HPDE6-E6E7 (cell line): ENCODE measurements around the gene TNS1.

Experiments used
- DNase-seq: peaks from one replicate; pipeline ENCODE4 v3.0.0; 2011; ENCODE audit warnings: missing footprints; ENCODE audit errors: extremely low spot score

The TNS1 gene

GRCh38 chr2:217956586-217957457 lies 46.0 kb downstream of the TNS1 start:
- DNase-seq = no peak

DNA sequence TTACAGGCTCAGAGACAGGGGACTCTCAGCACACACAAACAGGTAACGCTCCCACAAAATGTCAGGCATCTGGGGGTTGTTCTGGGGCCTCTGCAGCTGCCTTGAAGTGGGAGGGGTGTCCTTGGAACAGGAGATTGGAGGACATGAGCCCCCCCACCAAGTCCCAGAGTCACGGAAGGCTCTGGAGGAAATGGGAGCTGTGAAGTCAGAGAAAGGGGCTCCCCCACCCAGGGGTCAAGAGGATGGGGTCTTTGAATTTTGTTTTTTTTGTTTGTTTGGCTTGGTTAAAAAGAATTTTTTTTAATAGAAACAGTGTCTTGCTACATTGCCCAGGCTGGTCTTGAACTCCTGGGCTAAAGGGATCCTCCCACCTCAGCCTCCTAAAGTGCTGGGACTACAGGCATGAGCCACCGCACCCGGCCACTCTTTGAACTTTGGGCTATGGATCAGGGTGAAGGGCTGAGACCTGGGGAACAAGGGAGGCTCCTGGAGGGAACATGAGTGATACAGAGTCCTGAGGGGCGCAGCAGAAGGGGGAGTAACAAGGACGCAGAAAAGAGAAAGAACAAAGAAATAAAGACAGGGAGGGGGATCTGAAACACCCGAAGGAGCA lies 46.8 kb downstream of the TNS1 start:
- no peak for DNase-seq

- no peak for DNase-seq
Measured at GRCh38 chr2:217954971-217955740, 47.6 kb downstream of the TNS1 start.

DNA sequence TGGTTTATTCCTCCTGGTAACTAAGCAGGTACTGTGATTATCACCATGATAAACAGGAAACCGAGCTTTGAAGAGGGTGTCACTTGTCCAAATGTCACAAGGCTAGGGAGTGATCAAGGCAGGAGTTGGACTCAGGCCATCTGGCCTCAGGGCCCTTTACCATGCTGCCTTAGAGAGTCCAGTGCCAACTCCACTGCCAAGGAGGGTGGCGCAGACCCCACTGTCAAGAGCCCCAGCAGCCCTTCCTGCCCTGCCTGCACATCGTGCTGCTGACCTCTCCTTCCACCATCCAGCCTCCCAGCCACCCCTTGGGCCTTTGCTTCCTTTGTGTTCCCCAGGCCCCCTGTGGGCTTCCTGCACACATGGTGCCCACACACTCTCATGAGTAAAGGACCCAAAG lies 48.3 kb downstream of the TNS1 start:
- no peak for DNase-seq

DNA sequence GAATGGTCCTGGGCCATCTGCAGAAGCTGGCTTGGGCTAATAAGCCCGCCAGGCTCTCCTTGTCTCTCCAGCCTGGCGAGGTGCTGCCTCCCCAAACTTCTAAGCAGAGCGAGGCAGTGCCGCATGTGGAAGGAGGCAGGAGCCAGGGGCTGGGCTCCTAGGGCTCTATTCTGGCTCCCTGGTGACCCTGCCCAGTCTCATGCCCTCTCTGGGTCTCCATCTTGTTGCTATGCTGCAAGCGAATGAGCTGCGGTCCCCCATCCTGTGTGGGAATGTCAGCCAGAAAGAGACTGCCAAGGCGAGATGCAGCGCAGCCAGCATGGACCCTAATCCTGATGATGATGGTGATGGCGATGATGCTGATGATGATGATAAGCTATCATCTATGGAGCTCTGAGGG lies 48.7 kb downstream of the TNS1 start:
- no peak for DNase-seq

DNA sequence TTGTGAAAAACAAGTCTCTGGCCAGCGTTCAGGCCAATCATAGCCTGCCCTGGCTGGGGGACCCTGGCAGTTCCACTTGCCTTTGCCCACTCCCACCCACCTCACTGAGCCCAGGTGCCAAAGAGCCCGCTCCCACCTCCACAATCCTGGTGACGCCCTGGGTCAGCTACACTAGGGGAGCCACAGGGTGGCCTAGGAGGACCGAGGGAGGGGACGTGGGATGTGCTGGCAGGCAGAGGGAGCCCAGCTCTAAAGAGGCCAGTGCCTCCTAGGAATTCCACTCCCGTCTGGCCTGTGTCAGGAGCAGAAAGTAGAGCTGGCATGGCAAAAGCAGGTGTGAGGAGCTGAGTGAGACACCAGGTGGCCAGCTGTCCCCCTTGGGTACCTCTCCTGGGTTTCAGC lies 49.3 kb downstream of the TNS1 start:
- no peak for DNase-seq

DNA sequence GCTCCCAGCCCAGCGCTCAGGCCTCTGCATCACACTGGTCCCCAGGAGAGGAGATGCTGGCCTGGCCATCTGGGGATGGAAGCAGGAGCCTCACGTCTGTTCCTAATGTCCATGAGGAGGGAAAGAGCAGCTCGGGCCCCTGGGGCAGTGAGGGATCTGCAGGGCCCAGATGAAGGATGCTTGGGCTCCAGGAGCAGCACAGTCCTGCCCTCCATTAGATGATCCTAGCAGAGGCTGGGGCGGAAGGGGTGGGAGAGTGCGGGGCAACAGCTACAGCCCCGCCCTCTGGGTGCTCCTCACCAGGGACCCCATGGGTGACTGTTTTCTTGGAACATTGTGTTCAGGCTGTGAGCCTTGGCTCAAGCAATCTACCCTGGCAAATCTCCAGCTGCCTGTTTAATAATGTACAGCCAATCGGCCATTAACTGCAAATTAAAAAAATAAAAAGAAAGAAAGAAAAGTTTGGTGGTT lies 49.7 kb downstream of the TNS1 start:
- DNase-seq = no peak

DNA sequence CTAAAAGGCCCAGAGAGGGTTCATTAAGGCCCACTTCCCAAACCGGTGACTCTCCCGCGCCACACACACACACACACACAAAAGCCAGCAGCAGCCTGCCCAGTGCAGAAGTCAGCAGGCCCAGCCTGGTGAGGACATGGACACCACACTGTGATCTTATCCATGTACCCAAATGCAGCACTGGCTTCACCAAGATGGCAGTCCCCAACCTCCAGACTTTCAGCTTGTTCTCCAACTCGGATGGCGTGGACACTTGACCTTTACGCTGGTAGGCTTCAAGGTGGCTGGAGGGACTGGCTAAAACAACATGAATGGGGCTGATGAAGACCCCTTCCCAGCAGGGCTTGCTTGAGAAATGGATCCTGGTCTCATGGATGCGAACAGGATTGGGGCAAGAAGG lies 50.4 kb downstream of the TNS1 start:
- DNase-seq = no peak

- no peak for DNase-seq
Measured at GRCh38 chr2:217951521-217952247, 51.1 kb downstream of the TNS1 start.

DNA sequence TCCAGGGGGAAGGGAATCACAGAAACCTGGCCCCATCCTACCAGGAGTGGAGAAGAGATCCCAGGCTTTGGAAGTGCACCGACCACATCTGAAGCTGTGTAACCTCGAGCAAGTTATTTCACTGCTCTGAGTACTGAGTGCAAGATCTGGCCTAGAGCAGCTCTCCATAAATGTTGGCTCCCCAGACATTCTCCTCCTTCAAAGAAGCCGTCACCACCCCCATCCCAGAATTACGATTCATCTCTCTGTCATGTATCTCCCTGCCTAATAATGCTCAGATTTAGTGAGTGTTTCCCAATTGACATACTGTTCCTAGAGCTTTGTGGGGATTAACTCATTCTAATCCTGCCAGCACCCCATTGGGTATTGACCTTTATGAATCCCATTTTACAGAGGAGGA lies 51.7 kb downstream of the TNS1 start:
- no peak for DNase-seq

- DNase-seq = no peak
Measured at GRCh38 chr2:217950401-217950871, 52.4 kb downstream of the TNS1 start.

- DNase-seq = no peak
Measured at GRCh38 chr2:217949447-217949846, 53.3 kb downstream of the TNS1 start.

DNA sequence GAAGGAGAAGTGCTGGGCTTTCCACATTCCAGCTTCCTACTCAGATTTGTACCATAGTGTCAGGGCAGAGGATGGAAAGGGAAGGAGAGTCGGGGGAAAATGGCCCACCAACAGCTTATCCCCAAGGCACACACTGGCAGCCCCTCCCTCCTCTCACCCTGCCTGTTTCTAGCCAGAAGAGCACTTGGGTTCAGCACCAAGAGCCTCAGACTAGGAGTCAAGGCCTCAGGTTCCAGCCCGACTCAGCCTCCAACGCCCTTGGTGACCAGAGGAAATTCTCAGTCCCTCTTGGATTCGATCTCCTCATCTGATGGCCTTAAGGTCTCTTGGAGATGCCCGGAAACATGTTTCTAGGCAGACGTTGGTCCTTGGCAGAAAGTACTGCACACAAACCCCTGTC lies 53.9 kb downstream of the TNS1 start:
- no peak for DNase-seq

DNA sequence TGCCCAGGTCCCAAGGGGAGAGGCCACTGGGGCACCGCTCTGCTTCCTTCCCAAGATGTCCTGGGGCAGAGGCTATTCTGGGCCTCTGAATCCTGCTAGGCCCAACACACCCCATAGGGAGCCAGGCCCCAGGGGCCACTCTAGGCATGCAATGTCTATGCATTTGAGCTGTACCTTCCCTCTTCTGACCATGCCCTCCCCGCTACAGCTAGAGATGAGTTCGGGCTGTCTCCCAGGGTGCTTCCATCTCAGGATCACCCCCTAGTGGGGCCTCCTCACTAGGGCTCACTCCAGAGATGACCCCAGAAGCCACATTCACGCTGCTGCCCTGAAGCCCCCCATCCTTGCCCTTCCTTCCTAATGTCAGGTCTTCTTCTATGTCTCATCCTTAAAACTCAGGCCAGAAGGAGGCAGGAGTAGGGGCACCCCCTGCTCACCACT lies 54.4 kb downstream of the TNS1 start:
- DNase-seq = no peak

- DNase-seq = no peak
Measured at GRCh38 chr2:217947383-217948350, 55.1 kb downstream of the TNS1 start.

- DNase-seq = no peak
Measured at GRCh38 chr2:217946051-217946450, 56.7 kb downstream of the TNS1 start.

DNA sequence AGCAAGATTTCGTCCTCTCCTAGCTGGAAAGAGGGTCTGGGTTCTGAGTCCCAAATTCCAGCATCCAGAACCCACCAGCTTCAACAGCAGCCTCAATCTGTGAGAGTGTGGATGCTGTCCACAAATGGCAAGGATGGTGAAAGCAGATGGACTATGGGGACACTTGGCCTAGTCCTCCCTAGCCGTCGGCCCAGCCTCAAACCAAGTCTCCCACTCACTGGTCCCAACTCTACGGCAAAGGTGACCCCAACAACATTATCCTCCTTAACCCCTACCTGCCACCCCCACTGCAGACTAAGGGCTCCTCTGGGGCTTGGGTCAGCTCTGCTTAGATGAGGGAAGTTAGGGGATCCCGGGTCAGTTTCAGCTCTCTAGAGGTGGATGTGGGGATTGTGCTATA lies 57.3 kb downstream of the TNS1 start:
- no peak for DNase-seq

- no peak for DNase-seq
Measured at GRCh38 chr2:217944923-217945322, 57.9 kb downstream of the TNS1 start.

GRCh38 chr2:217944366-217944765 lies 58.4 kb downstream of the TNS1 start:
- no peak for DNase-seq
